WTC11 (cell line): Measurements from ENCODE around the gene MAEA. TPM values are rescaled to one million over a fixed set of nuclear protein-coding genes. Genes with fewer than 3 reads are reported as not detected.

ENCODE experiments used
- ATAC-seq: fragments of 200-7000 bp; cut with Tn5 transposase; 2 replicates; pipeline ENCODE4 v1.10.0; 2021; ENCODE audit warnings: mild to moderate bottlenecking, moderate library complexity
- CTCF ChIA-PET: fragments of 300-600 bp; sonication (Branson Sonifier 250); formaldehyde crosslinking; loops from one replicate; lab custom pipeline; 2021; ENCODE audit warnings: antibody characterized with exemption; lab: Charles Lee
- POLR2A ChIA-PET: fragments of 350-600 bp; sonication (Branson Sonifier 250); formaldehyde crosslinking; loops from one replicate; lab custom pipeline; 2021; ENCODE audit warnings: antibody characterized with exemption; lab: Charles Lee
- DNase-seq: peaks from one replicate; pipeline ENCODE4 v3.0.0; 2021; ENCODE audit warnings: low spot score
- H3K27ac Mint-ChIP-seq: 2 replicates; pipeline ENCODE4 v1.8.0; 2021; ENCODE audit warnings: mixed read lengths
- H3K27me3 Mint-ChIP-seq: 2 replicates; pipeline ENCODE4 v1.8.0; 2021; ENCODE audit warnings: low read depth, mild to moderate bottlenecking, moderate library complexity, mixed read lengths
- H3K36me3 Mint-ChIP-seq: 2 replicates; pipeline ENCODE4 v1.8.0; 2021; ENCODE audit warnings: mixed read lengths
- H3K4me1 Mint-ChIP-seq: 2 replicates; pipeline ENCODE4 v1.8.0; 2022; ENCODE audit warnings: mixed read lengths
- H3K4me3 Mint-ChIP-seq: 2 replicates; pipeline ENCODE4 v1.8.0; 2021; ENCODE audit warnings: mild to moderate bottlenecking, moderate library complexity, mixed read lengths
- H3K9me3 Mint-ChIP-seq: 2 replicates; pipeline ENCODE4 v1.8.0; 2021; ENCODE audit warnings: mixed read lengths
- ESRRA ChIP-seq: sonication (generic); formaldehyde crosslinking; IDR thresholded peaks from 2 replicates; pipeline ENCODE4 v1.8.1; 2022; ENCODE audit warnings: mild to moderate bottlenecking, missing genetic modification reagents, borderline replicate concordance
- ETV6 ChIP-seq: sonication (generic); formaldehyde crosslinking; IDR thresholded peaks from 2 replicates; pipeline ENCODE4 v1.8.1; 2022; ENCODE audit warnings: mild to moderate bottlenecking, missing genetic modification reagents
- FOXJ3 ChIP-seq: sonication (generic); formaldehyde crosslinking; IDR thresholded peaks from 2 replicates; pipeline ENCODE4 v1.9.0; 2021; ENCODE audit warnings: missing genetic modification reagents, mild to moderate bottlenecking, borderline replicate concordance
- FOXK1 ChIP-seq: sonication (generic); formaldehyde crosslinking; IDR thresholded peaks from 2 replicates; pipeline ENCODE4 v1.8.0; 2022; ENCODE audit warnings: mild to moderate bottlenecking, moderate library complexity, missing genetic modification reagents
- JAZF1 ChIP-seq: fragments of 250-450 bp; sonication (Bioruptor Pico); IDR thresholded peaks from 2 replicates; pipeline ENCODE4 v1.9.0; 2021; ENCODE audit warnings: moderate library complexity, mild to moderate bottlenecking, inconsistent platforms
- KAT7 ChIP-seq: sonication (generic); formaldehyde crosslinking; IDR thresholded peaks from 2 replicates; pipeline ENCODE4 v1.8.1; 2023; ENCODE audit warnings: missing genetic modification reagents, mild to moderate bottlenecking, borderline replicate concordance
- MYBL2 ChIP-seq: sonication (generic); formaldehyde crosslinking; IDR thresholded peaks from 2 replicates; pipeline ENCODE4 v1.8.1; 2023; ENCODE audit warnings: mild to moderate bottlenecking, moderate library complexity, missing genetic modification reagents
- NFATC4 ChIP-seq: fragments of 250-450 bp; sonication (Bioruptor Pico); IDR thresholded peaks from 2 replicates; pipeline ENCODE4 v1.9.0; 2021; ENCODE audit warnings: mild to moderate bottlenecking
- OVOL2 ChIP-seq: fragments of 250-450 bp; sonication (Bioruptor Pico); IDR thresholded peaks from 2 replicates; pipeline ENCODE4 v1.9.0; 2021; ENCODE audit warnings: mild to moderate bottlenecking, borderline replicate concordance
- RORB ChIP-seq: fragments of 250-450 bp; sonication (Bioruptor Pico); IDR thresholded peaks from 2 replicates; pipeline ENCODE4 v1.9.0; 2021; ENCODE audit warnings: mild to moderate bottlenecking
- SMAD4 ChIP-seq: sonication (generic); formaldehyde crosslinking; IDR thresholded peaks from 2 replicates; pipeline ENCODE4 v1.8.0; 2022; ENCODE audit warnings: mild to moderate bottlenecking, missing genetic modification reagents
- TEAD1 ChIP-seq: sonication (generic); formaldehyde crosslinking; IDR thresholded peaks from 2 replicates; pipeline ENCODE4 v1.8.0; 2022; ENCODE audit warnings: mild to moderate bottlenecking, missing genetic modification reagents
- TEAD4 ChIP-seq: sonication (generic); formaldehyde crosslinking; IDR thresholded peaks from 2 replicates; pipeline ENCODE4 v1.8.0; 2022; ENCODE audit warnings: mild to moderate bottlenecking, missing genetic modification reagents
- USF1 ChIP-seq: sonication (generic); formaldehyde crosslinking; IDR thresholded peaks from 2 replicates; pipeline ENCODE4 v1.8.0; 2022; ENCODE audit warnings: mild to moderate bottlenecking, missing genetic modification reagents
- ZNF121 ChIP-seq: sonication (generic); formaldehyde crosslinking; IDR thresholded peaks from 2 replicates; pipeline ENCODE4 v1.8.0; 2023; ENCODE audit warnings: missing genetic modification reagents
- ZNF425 ChIP-seq: fragments of 250-450 bp; sonication (Bioruptor Pico); conservative IDR thresholded peaks from 2 replicates; pipeline ENCODE4 v1.9.0; 2021; ENCODE audit warnings: mild to moderate bottlenecking
- total RNA-seq: library from RNA; stranded (reverse); gene quantifications from 3 replicates; pipeline ENCODE4 v1.2.3, GENCODE V29; 2021
- TF ChIP-seq, protein P1 (sequence below): sonication (generic); formaldehyde crosslinking; IDR thresholded peaks from 2 replicates; pipeline ENCODE4 v1.8.1; 2023; ENCODE audit warnings: mild to moderate bottlenecking, moderate library complexity, missing genetic modification reagents
- TF ChIP-seq, protein P2 (sequence below): fragments of 250-450 bp; sonication (Bioruptor Pico); IDR thresholded peaks from 2 replicates; pipeline ENCODE4 v1.9.0; 2021; ENCODE audit warnings: mild to moderate bottlenecking
- TF ChIP-seq, protein P3 (sequence below): sonication (generic); formaldehyde crosslinking; IDR thresholded peaks from 2 replicates; pipeline ENCODE4 v1.8.1; 2022; ENCODE audit warnings: low read depth, missing genetic modification reagents, borderline replicate concordance
- TF ChIP-seq, protein P4 (sequence below): fragments of 250-450 bp; sonication (Bioruptor Pico); IDR thresholded peaks from 2 replicates; pipeline ENCODE4 v1.8.0; 2021; ENCODE audit warnings: mild to moderate bottlenecking
- TF ChIP-seq, protein P5 (sequence below): sonication (generic); formaldehyde crosslinking; IDR thresholded peaks from 2 replicates; pipeline ENCODE4 v1.8.1; 2023; ENCODE audit warnings: mild to moderate bottlenecking, missing genetic modification reagents

MAEA gene
- total RNA-seq, 1 experiment from 2014 or later: 86.9 TPM

DNA sequence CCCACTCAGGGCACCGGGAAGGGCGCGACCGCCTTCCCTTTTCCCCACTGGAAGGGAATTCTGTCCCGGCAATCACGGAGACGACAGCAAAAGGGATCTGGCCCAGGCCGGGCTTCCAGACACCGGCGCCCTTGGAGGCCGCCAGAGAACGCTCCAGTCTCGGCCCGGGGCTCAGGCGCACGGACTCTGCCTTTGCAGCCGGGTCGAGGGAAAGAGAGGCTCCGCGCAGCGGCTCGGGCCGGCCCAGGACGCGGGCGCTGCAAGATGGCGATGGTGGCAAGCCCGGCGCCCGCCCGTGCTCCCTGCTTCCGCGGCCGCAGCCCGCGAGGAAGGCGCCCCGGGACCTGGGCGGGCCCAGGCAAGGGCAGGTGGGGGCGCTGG, 41.8 kb upstream of the MAEA start (continued):
- TF ChIP-seq, protein P1, sequence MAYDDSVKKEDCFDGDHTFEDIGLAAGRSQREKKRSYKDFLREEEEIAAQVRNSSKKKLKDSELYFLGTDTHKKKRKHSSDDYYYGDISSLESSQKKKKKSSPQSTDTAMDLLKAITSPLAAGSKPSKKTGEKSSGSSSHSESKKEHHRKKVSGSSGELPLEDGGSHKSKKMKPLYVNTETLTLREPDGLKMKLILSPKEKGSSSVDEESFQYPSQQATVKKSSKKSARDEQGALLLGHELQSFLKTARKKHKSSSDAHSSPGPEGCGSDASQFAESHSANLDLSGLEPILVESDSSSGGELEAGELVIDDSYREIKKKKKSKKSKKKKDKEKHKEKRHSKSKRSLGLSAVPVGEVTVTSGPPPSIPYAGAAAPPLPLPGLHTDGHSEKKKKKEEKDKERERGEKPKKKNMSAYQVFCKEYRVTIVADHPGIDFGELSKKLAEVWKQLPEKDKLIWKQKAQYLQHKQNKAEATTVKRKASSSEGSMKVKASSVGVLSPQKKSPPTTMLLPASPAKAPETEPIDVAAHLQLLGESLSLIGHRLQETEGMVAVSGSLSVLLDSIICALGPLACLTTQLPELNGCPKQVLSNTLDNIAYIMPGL (CRISPR knock-in tag): peak; percentile 69; the same call in 1 of the 2 replicates
- TF ChIP-seq, all 79 proteins: peak for 9

- Mint-ChIP-seq H3K4me1 (peaks cover 16% of the 10 kb centered on the region), H3K9me3 (peaks cover 32% of the 10 kb centered on the region), H3K27me3 (peaks cover 21% of the 10 kb centered on the region), H3K4me3 (peak within 1 kb of the TSS; percentile 70), H3K27ac (no peak within 1 kb of the TSS), H3K36me3 (peaks cover 36% of the 10 kb centered on the region)
- POLR2A ChIA-PET: interaction anchor here (1.2 kb wide), 1 partner anchor 98 kb away, joined by 4 read pairs; no protein-coding TSS in a partner anchor
- DNase-seq (peak; percentile 68), ATAC-seq (peak; percentile 36)
- CTCF ChIA-PET: no interaction called here
- TF ChIP-seq, protein P2, sequence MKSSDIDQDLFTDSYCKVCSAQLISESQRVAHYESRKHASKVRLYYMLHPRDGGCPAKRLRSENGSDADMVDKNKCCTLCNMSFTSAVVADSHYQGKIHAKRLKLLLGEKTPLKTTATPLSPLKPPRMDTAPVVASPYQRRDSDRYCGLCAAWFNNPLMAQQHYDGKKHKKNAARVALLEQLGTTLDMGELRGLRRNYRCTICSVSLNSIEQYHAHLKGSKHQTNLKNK (CRISPR knock-in tag): no peak
- no peak for TF ChIP-seq ZNF425 (CRISPR knock-in tag)
- TF ChIP-seq, protein P3, sequence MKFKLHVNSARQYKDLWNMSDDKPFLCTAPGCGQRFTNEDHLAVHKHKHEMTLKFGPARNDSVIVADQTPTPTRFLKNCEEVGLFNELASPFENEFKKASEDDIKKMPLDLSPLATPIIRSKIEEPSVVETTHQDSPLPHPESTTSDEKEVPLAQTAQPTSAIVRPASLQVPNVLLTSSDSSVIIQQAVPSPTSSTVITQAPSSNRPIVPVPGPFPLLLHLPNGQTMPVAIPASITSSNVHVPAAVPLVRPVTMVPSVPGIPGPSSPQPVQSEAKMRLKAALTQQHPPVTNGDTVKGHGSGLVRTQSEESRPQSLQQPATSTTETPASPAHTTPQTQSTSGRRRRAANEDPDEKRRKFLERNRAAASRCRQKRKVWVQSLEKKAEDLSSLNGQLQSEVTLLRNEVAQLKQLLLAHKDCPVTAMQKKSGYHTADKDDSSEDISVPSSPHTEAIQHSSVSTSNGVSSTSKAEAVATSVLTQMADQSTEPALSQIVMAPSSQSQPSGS (CRISPR knock-in tag): no peak
- TF ChIP-seq, protein P4, sequence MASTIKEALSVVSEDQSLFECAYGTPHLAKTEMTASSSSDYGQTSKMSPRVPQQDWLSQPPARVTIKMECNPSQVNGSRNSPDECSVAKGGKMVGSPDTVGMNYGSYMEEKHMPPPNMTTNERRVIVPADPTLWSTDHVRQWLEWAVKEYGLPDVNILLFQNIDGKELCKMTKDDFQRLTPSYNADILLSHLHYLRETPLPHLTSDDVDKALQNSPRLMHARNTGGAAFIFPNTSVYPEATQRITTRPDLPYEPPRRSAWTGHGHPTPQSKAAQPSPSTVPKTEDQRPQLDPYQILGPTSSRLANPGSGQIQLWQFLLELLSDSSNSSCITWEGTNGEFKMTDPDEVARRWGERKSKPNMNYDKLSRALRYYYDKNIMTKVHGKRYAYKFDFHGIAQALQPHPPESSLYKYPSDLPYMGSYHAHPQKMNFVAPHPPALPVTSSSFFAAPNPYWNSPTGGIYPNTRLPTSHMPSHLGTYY (CRISPR knock-in tag): no peak
- TF ChIP-seq ESRRA (CRISPR knock-in tag): no peak
- TF ChIP-seq TEAD1 (CRISPR knock-in tag): 0 out of 2 replicates have a peak, but pooled peaks have one; percentile 9
- TF ChIP-seq OVOL2 (CRISPR knock-in tag): no peak
- TF ChIP-seq RORB: no peak
- no peak for TF ChIP-seq USF1
- no peak for TF ChIP-seq FOXK1 (CRISPR knock-in tag)
- TF ChIP-seq, protein P5, sequence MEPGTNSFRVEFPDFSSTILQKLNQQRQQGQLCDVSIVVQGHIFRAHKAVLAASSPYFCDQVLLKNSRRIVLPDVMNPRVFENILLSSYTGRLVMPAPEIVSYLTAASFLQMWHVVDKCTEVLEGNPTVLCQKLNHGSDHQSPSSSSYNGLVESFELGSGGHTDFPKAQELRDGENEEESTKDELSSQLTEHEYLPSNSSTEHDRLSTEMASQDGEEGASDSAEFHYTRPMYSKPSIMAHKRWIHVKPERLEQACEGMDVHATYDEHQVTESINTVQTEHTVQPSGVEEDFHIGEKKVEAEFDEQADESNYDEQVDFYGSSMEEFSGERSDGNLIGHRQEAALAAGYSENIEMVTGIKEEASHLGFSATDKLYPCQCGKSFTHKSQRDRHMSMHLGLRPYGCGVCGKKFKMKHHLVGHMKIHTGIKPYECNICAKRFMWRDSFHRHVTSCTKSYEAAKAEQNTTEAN (CRISPR knock-in tag): no peak
- TF ChIP-seq MYBL2 (CRISPR knock-in tag): 0 out of 2 replicates have a peak, but pooled peaks have one; percentile 16
- TF ChIP-seq TEAD4: no peak
- TF ChIP-seq ETV6 (CRISPR knock-in tag): no peak
- TF ChIP-seq FOXJ3 (CRISPR knock-in tag): no peak
- no peak for TF ChIP-seq SMAD4 (CRISPR knock-in tag)
- TF ChIP-seq KAT7 (CRISPR knock-in tag): 0 out of 2 replicates have a peak, but pooled peaks have one; percentile 78
- no peak for TF ChIP-seq ZNF121 (CRISPR knock-in tag)
- no peak for TF ChIP-seq NFATC4
- no peak for TF ChIP-seq JAZF1 (CRISPR knock-in tag)
Measured at GRCh38 chr4:1248245-1249147, 41.2 kb upstream of the MAEA start, which contains the start of gene CTBP1. Gene CTBP1 (minus strand): TSS chr4:1249130. CDS start chr4:1241331, 7,799 bp downstream.
